LNCaP clone FGC (cell line): ENCODE measurements around the gene TRPM6.
"Not testable (repeated sequence)": the region's sequence is repeated elsewhere in the genome, so short reads cannot be mapped to it uniquely, and the experiment has no call there.

Source experiments
- DNase-seq: peaks from one replicate; pipeline ENCODE4 v3.0.0-alpha.2; 2011; ENCODE audit warnings: low read depth
- H3K4me3 ChIP-seq: 2 replicates; pipeline ENCODE4 v1.5.1; 2011; ENCODE audit warnings: mild to moderate bottlenecking, low read depth, low read length, control low read depth
- CTCF ChIP-seq: IDR thresholded peaks from 2 replicates; pipeline ENCODE4 v1.5.1; 2012; ENCODE audit warnings: mild to moderate bottlenecking; ENCODE audit not compliant: control insufficient read depth, insufficient read depth; ENCODE audit errors: extremely low read depth

TRPM6 gene

GRCh38 chr9:74858751-74859414, 28.8 kb downstream of the TRPM6 start:
- no peak for TF ChIP-seq CTCF
- H3K4me3 ChIP-seq = no peak overlapping the region
- DNase-seq = no peak

- no peak overlapping the region for H3K4me3 ChIP-seq
- TF ChIP-seq CTCF = no peak
- DNase-seq = no peak
Measured at GRCh38 chr9:74856989-74857388, 30.7 kb downstream of the TRPM6 start.

- TF ChIP-seq CTCF = no peak
- DNase-seq = no peak
- H3K4me3 ChIP-seq = no peak overlapping the region
Measured at GRCh38 chr9:74855072-74855471, 32.6 kb downstream of the TRPM6 start.

DNA sequence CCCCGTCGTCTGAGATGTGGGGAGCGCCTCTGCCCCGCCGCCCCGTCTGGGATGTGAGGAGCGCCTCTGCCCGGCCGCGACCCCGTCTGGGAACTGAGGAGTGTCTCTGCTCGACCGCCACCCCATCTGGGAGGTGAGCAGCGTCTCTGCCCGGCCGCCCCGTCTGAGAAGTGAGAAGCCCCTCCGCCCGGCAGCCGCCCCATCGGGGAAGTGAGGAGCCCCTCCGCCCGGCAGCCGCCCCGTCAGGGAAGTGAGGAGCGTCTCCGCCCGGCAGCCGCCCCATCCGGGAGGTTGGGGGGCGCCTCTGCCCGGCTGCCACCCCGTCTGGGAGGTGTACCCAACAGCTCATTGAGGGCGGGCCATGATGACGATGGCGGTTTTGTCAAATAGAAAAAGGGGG, 34.7 kb downstream of the TRPM6 start:
- not testable (repeated sequence) for DNase-seq, H3K4me3 ChIP-seq

DNA sequence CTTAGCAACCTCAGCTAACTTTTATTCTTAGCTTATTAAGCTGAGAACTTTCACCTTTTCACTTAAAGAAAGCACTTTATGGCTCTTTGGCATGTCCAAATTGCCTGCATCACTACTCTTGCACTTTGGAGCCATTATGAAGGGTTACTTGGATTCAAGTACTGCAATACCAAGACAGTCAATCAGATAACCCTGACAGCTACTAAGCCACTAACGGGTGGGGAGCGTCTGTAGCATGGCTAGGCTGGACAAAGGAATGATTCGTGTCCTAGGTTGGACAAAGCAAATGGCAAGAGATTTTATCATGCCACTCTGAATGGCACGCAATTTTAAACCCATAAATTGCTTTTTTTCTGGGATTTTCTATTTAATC, 39.6 kb downstream of the TRPM6 start:
- TF ChIP-seq CTCF = no peak
- no peak overlapping the region for H3K4me3 ChIP-seq
- no peak for DNase-seq

GRCh38 chr9:74847478-74848152, 40.1 kb downstream of the TRPM6 start:
- no peak for TF ChIP-seq CTCF
- H3K4me3 ChIP-seq = no peak overlapping the region
- DNase-seq = no peak

GRCh38 chr9:74846766-74847165, 41.0 kb downstream of the TRPM6 start:
- no peak for TF ChIP-seq CTCF

More at GRCh38 chr9:74846766-74847165, 41.0 kb downstream of the TRPM6 start:
- H3K4me3 ChIP-seq = no peak overlapping the region
- no peak for DNase-seq
